ENCODE measurements around the gene DIP2C.
"Not testable (repeated sequence)": the region's sequence is repeated elsewhere in the genome, so short reads cannot be mapped to it uniquely, and the experiment has no call there.

The DIP2C gene

DNA sequence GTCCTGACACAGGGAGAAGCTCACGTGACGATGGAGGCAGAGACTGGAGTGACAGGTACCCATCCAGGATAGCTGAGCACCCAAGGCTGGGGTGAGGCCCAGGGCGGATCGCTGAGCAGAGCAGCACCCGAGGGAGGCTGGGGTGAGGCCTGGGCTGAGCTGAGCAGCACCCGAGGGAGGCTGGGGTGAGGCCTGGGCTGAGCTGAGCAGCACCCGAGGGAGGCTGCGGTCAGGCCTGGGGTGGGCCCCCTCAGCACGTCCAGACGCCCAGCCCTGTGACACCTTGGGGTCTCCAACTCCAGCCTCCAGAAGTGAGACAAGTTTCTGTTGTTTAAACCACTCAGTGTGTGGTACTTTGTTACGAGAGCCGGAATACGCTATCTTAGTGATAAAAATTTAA is 318.0 kb downstream of the DIP2C start:
- DNase-seq (ENCODE audit: low spot score) = no peak

DNA sequence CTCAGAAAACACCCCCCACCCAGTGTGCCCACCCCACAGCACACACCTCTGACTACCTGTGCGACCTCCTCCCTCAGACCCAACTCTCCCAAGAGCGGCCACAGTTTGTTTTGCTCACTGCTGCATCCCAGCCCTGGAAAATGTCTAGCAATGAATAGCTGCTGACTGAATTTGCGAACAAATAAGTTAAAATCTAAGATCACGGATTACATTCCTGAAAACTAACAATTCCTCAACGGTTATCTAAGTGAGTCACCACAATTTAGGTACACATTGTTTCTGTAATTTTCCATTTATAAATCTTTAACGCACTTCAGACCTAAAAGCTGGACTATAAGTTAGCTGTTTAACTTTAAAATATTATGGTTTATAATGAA is 319.0 kb downstream of the DIP2C start:
- DNase-seq (ENCODE audit: low spot score) = peak; percentile 58

DNA sequence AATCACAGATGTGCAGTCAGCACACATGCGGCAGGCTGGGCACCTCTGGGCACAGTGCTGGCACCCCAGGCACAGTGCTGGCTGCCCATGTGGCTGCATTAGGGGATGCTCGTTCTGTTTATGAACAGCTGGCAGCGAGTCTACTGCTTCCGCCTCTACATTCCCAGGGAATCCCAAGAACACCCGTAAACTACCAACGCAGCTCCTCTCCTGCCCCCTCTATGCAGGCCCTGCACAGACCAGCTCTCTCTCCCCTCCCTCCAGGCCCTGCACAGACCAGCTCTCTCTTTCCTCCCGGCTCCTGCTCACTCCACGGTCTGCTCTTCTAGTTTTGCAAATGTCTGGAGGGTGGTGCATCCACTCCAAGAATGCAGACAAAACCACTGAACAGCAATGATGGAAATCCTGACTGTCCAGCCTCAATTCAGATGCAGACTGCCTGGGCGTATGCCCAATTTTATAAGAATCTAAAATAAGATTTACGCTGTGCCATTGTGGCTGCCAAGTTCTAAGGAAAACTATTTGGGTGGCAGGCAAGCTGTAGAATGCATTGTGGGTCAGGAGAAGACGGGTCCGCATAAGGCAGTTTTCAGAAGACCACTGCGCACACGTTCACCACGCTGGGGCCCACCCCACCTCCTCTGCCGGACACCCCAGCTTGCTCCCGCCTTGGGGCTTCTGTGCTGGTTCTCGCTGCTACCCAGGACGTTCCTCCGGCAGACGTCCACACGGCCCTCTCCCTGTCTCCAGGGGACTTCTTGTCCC is 319.6 kb downstream of the DIP2C start:
- peak; percentile 91 for DNase-seq (ENCODE audit: low spot score)

DNA sequence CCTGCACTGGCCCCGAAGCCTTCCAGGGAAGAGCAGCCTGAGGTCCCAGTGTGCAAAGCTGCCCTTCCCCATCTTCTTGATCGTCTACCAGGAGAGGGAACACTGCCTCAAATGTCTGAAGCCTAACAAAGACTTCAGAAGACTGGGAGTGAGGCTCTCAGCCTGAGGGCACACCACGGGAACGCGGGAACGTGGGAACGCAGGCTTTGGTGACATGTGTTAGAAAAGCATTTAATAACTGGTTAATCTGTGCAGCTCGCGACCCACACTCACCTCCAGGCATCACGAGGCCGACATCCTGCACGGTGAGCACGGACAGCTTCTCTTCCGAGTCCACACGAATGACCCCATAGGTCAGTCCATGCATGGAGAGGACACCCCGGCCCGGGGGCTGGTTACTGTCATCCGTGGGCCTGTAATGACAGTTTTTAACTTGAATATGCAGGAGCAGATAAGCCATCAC is 320.2 kb downstream of the DIP2C start:
- no peak for DNase-seq (ENCODE audit: low spot score)

DNA sequence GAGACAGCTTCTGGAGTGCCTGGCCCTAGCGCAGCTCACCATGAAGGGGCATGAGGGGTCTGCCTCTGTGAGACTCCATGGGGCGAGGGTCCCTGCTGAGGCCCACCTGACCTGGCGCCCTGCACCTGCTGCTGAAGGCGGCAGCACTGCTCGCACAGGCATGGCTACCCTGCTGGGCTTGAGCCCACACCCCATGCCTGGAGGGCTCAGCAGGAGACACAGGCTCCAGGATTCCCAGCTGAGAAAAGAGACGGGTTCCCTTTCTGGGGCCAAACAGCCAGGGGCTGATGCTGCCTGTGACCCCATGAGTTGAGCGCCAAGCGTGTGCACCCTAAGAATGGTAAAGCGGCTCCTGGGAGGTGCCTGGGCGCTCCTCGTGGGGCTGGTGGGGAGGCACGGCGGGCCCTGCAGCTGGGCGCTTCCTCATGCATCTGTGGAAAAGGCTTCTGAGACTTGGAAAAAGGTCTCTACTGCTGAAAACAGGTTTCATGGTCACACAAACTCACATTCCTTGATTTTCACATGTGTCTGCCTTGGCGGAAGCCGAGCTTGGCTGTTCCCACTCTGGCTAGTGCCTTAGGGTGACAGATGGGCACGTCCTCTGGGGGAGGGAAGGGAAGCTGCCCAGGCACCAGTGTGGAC is 320.8 kb downstream of the DIP2C start:
- no peak for DNase-seq (ENCODE audit: low spot score)

DNA sequence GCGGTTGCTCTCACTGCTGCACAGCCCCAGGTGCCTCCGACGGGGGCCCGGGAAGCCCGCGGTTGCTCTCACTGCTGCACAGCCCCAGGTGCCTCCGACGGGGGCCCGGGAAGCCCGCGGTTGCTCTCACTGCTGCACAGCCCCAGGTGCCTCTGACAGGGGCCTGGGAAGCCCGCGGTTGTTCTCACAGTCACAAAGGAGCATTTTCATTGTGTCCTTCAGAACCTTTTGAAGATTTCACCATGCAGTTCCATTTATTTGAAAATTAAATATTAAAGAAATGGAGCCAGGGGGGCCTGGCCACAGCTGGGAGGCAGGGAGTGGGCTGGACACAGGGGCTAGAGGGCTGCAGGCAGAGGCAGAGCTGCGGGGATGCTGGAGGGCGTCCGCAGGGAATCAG is 321.4 kb downstream of the DIP2C start:
- DNase-seq (ENCODE audit: low spot score) = not testable (repeated sequence)

DNA sequence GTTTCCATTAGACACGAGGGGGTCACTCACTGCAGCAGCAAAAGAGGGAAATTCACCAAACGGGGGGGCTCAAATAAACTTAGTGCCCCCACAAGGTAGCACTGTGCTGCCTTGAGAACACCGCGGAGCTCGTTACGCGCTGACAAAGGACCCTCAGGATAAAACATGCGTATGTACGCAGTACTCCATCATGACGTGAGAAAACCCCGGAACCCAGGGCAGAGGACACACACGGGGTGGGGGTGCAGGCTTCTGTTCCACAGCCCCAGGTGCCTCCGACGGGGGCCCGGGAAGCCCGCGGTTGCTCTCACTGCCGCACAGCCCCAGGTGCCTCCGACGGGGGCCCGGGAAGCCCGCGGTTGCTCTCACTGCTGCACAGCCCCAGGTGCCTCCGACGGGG is 321.8 kb downstream of the DIP2C start:
- no peak for DNase-seq (ENCODE audit: low spot score)

DNA sequence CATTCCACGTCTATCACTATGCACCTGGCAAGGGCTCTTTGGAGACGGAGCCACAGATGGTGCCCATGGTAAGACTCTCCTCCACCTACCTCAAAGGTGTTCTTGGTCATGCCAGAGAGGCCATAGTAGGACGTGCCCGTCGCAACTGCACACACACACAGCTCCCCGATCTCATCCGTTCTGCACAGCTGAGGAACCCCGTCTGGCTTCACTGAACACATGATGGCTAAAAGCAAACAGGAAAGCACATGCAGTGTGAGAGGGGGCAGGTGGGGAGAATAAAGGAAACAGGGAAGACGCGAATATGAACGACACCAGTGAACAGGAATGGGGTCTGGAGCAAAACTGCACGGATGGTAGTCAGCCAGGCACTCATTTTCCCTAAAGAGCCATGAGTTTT is 323.3 kb downstream of the DIP2C start:
- no peak for DNase-seq (ENCODE audit: low spot score)

DNA sequence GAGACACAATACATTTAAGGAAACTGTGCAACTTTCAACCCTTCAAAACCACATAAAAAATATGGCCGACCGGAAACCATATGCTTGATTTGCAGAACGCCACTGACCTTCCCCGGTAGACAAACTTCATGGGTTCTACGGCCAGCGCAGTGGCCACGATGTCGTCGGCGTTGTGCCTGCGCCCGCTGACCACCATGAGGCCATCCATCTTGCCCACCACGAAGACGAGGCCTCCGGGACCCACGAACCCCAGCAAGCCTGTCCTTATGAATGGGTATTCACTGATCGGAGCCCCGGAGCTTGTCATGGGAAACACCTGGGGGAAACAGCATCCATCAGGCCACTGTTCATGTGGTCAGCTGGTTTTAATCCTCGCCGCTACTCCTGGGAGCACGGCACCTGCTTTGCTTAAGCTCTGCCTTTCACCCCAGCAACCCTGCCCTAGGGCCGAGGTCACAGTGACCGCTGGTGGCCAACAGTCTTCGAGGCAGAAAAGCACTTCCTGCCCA is 325.1 kb downstream of the DIP2C start:
- no peak for DNase-seq (ENCODE audit: low spot score)

DNA sequence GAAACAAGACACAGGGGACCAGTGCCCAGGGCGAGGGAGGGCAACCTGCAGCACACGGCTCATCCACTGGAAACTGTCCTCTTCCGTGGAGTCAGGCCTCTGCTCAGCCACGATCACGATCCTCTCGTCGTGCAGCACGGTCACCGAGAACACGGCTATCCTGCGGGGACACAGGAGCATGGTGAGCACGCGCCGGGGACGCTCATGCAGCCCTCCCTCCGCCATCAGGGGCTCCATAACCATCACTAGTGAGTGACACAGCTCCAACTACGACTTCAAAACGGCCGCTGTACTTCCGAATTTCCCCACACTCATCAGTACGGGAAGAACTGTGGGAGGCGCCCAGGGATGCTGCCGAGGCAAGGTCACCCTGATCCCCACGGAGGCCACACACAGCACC is 326.3 kb downstream of the DIP2C start:
- DNase-seq (ENCODE audit: low spot score) = no peak

DNA sequence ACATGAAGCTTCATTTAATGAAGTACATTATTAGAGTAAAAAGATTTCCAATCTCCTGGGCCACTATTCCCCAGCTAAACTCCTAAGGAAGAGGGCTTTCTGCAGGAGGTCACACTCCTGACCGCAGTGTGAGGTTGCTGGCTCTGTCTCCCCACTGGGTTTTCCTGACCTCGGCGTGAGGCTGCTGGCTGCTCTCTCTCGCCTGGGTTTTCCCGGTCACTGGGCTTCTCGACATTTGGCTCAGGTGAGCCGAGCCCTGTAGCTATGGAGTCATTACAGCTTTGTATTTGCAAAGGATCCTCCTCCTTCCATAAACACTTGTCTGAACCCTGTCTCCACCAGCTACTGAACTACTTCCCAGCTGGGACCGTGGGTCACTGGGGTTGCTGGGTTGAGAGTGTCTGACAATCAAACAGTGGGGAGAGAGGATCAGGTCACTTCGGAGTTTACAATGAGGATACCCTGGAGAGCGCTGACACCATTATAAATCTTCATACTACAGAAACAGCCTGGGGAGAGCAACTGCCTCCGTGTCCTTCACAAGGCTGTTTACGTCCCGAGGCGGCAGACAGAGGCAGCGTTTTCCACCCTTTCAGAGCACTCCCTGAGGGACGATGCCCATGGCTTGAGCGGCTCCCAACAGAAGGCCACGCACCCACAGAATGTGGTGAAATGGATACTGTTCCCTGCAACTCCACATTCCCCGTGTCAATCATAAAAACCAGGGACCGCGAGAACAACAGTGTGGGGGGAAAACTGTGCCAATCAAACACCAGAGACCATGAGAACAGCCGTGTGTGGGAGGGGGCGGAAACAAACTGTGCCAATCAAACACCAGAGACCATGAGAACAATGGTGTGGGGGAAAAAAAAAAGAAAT is 328.0 kb downstream of the DIP2C start:
- DNase-seq (ENCODE audit: low spot score) = no peak

DNA sequence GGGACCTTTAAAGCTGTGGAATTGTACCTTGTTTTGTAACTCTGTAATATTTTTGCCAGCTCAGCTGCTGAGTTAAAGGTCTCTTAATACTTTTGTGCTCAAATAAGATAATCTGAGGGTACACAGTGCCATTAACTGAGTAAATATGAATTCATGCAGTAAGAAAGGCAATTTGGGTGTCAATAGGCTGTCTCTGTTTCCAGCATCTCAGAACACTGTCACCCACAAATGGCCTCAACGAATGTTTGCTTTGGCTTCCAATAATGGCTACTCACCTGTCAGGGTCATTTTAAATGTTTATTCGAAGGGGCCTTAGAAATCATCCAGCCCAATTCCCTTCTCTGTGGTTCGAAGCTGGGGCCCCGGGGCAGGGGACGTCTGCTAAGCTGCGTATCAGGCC is 328.8 kb downstream of the DIP2C start:
- DNase-seq (ENCODE audit: low spot score) = no peak

DNA sequence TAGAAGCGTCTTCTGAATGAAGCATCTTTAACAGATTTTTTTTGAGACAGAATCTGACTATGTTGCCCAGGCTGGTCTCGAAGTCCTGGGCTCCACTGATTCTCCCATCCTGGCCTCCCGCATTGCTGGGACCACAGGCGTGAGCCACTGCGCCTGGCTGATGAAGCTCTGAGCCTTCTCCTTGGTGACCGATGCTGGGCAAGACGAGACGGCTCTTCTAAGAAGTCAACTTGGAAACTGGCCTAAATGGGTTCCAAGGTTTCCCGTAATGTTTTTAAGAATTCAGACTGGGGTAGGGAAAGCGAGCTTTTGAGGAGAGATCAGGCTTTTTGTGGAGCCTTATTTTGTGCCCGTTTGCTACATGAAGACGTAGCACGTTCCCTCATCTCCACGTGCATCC is 329.7 kb downstream of the DIP2C start:
- DNase-seq (ENCODE audit: low spot score) = no peak

DNA sequence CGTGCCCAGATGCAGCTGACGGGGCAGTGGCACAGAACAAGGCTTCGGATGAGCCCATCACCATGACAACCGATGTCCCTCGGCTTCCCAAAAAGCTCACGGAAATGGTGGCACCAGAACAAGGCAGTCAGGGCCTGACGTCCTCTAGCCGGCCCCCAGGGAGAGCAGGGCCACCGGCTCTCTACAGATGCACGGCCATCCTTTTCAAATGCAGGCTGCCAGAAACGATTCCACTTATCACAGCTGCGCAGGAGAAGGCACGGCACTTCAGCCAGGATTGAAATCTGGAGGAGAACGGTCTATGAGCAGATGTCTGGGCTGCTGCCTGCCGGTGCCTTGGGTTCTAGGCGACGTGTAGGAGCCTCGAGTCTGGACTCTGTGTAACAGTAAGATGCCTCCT is 330.4 kb downstream of the DIP2C start:
- no peak for DNase-seq (ENCODE audit: low spot score)

DNA sequence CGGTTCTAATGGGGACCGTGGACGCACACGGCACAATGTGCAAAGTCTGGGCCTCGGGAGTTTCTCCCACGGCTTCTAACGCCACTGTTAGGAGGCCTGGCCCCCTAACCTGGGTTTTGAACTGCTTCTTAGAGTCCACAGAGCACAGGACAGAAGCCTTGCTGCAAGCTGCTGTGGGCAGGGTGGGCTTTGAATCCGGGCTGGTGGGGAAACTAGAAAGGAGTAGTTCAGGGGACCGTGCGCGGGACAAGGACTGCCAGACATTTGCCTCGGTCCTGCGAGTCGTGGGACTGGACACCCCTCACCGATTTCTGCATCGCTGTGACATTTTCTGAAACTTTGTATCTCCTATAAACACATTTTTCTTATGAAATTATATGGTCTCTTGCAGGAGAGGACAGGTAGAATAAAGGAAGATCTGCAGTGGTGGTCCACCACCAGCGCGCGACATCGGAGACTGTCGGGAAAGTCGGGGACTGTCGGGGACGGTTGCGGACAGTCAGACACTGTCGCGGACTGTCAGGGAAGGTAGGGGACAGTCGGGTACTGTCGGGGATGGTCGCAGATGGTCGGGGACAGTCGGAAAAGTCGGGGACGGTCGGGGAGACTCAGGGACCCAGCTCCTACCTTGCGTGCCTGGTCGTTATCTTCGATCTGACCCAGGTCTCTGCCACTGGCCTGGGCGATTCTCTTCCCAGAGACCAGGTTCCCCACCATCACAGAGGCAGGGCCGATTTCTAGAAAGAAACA is 332.1 kb downstream of the DIP2C start:
- no peak for DNase-seq (ENCODE audit: low spot score)

DNA sequence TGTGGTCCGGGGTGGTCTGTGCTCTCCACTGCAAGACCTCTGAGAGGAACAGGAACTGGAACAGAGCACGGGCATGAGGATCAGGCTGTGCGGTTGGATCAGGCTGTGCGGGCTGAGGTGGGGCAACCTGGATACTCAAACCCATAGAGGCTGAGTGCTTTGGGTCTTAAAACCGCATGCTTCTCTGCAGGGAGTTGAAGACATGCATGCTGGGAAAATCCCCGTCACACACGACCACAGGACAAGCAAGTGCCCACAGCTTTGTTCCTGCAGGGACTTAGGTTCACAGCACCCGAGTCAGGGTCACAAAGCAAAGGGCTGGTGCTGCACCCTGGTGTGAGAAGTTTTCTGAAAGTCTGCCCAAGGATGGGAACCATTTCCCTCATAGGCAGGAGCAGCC is 333.0 kb downstream of the DIP2C start:
- no peak for DNase-seq (ENCODE audit: low spot score)

DNA sequence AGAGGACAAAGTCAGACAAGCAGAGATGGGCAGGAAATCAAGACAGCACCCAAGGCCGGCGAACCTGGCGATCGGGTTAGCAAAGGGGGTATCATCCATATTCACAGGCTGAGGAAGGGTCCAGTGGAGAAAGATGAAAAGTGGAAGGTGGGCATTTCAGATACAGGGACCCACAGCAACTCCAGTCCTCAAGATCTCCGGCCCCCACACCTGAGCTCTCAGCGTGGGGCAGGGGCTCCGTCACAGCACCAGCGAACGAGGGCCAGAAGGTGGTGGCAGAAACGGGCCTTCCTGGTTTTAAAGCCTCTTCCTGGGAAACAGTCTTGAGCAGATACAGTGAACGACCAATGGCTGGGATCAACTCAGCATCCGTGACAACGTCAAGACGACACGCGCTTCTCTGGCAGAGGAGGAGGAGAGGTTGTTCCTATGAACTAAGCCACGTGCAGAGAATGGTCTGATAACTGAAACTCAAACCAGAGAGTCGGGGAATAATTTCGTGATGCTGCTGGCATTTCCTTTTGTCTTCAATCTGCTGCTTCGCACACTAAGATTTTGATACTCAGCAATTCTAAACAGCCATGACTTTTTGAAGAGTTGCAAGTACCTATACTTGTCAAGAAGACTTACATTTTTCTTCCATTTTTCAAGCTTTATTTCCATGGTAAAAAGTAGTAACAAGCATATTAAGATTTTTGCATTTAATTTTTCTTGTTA is 334.4 kb downstream of the DIP2C start:
- no peak for DNase-seq (ENCODE audit: low spot score)

DNA sequence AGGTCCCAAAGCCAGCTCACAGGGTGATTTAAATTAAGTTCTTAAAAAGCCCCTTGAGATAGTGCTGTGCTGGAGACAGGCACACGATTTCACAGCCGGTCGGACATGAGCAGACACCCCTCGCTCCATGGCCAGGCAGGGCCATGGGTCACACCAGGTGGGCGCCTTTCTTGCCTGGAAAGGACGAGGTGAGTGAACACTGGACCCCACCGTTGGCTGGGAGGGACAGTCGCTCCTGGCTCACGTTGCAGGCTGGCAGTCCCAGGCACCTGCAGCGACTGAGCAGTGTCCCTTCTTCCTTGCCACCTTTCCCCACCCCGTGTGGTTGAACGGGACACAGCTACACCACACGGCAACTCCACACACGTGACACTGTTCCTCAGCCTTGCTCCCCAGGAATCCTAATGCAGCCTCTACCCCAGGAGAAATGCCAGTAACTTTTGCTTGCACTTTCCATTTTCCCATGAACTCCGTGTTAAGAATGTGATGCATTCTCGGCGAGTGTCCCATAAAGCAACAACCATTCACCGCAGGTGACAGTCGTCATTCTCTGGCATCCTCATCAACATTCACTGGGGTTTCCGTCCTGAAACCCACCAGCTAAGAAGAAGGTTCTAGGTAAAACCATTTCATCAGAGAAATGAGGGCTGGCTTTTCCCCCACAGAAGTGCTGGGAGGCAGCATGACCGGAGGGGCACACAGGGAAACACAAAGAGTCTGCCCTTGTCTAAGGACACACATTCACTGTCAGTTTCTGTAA is 336.8 kb downstream of the DIP2C start:
- no peak for DNase-seq (ENCODE audit: low spot score)

DNA sequence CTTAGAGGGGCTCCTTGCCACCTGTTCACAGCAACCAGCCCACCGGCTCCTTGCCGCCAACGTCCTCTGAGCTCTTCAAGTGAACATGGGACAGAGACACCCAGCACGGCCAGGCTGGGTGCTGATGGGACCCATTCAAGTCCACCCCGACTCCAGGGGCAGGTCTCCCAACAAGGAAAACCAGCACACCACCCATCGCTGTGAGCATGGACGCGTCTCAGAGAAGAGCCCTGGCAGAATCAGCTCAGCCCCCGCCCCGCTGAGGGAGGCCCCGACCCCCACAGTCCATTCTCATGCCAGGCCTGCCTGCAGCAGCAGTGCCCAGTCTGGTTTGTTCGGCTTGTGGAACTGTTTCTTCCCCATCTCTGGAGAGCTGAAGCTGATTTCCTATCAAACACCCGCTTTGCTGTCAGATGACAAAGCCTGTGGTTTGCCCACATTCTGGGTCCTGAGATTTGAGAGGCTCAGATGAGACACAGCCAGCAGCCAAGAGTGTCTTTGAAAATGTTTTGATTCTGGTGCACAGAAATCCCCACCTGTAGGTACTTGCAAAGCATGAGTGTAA is 337.6 kb downstream of the DIP2C start:
- no peak for DNase-seq (ENCODE audit: low spot score)

DNA sequence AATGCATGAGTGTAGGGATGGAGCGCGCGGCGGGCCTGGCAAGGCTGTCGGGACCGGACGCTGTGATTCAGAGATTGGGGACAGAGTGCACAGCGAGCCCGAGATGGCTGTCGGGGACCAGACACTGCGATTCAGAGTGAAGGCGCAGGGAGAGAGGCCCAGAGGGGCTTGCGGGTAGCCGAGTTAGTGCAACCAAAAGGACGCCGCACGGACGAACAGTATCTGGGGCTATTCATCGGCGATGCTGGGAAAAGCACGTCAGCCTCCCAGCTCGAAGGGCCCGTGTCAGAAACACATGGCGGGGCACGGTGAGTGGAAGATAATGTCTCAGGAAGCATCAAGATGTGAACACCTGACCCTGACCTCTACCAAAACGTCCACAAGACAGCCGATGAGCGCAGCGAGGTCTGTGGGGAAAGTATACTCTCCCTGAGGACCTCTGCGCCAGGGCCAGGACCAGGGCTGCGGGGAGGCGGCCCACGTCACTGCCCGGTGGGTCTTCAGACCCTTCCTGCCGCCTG is 338.4 kb downstream of the DIP2C start:
- DNase-seq (ENCODE audit: low spot score) = no peak
